A549 (cell line): ENCODE measurements around the gene SLC35B3.

Source experiments
- CBX8 ChIP-seq: fragments of 200-600 bp; sonication (generic); IDR thresholded peaks from 2 replicates; pipeline ENCODE4 v1.6.1; 2016
- CHD4 ChIP-seq: fragments of 200-600 bp; sonication (generic); IDR thresholded peaks from 2 replicates; pipeline ENCODE4 v1.6.1; 2016; ENCODE audit warnings: antibody characterized with exemption, mild to moderate bottlenecking, borderline replicate concordance
- HDAC2 ChIP-seq: fragments of 200-600 bp; sonication (generic); IDR thresholded peaks from 2 replicates; pipeline ENCODE4 v1.6.1; 2016
- TF ChIP-seq, protein P1 (sequence below): fragments of >200 bp; sonication (Bioruptor Twin); formaldehyde crosslinking; IDR thresholded peaks from 3 replicates; pipeline ENCODE4 v1.5.1; 2016

DNA sequence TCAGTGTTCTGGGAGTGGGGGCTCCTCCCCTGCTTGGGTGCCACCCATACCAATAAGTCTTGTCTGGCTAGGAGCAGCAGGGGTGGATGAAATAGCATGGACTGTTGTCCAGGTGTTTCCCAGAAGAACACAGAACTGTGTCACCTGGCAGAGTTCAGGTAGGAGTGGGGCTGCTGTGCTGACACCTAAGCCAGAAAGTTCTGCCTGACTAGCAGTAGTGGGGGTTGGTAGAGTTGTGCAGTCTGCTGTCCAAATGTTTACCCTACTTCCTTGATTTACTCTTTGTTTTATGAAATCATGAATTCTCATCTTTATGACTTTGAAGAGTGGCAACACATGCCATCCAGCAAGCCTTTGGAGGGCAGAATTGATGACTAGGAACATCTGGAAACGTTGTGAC is 27.3 kb upstream of the SLC35B3 start:
- TF ChIP-seq CBX8 = no peak
- TF ChIP-seq, protein P1, sequence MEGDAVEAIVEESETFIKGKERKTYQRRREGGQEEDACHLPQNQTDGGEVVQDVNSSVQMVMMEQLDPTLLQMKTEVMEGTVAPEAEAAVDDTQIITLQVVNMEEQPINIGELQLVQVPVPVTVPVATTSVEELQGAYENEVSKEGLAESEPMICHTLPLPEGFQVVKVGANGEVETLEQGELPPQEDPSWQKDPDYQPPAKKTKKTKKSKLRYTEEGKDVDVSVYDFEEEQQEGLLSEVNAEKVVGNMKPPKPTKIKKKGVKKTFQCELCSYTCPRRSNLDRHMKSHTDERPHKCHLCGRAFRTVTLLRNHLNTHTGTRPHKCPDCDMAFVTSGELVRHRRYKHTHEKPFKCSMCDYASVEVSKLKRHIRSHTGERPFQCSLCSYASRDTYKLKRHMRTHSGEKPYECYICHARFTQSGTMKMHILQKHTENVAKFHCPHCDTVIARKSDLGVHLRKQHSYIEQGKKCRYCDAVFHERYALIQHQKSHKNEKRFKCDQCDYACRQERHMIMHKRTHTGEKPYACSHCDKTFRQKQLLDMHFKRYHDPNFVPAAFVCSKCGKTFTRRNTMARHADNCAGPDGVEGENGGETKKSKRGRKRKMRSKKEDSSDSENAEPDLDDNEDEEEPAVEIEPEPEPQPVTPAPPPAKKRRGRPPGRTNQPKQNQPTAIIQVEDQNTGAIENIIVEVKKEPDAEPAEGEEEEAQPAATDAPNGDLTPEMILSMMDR = no peak
- TF ChIP-seq CHD4 = no peak
- no peak for TF ChIP-seq HDAC2
